ENCODE data around the gene GLI3.

Gene GLI3

GRCh38 chr7:42168512-42168911, 68.5 kb downstream of the GLI3 start:
- no peak for DNase-seq

- DNase-seq: no peak
Observed at GRCh38 chr7:42167631-42168236, 69.3 kb downstream of the GLI3 start.

DNA sequence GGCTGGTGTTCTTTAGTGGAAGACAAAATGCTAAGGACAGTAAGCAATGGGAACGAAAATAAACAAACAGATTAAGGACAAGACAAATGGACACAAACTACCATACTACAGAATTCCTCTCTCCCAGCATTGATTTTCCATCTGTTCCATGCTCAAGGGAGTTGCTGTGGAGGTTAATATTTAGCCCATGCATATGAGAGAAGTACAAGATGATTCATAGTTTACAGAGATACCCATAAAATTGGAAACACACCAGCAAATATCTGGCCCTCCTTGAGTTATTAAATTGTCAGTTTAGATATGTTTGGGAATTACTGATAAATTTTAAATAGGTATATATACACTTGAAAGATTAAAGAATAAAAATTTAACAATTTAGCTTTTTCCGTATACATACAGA, 69.8 kb downstream of the GLI3 start:
- DNase-seq: no peak

- DNase-seq: no peak
Observed at GRCh38 chr7:42164881-42165428, 72.1 kb downstream of the GLI3 start.

GRCh38 chr7:42162560-42163325, 74.3 kb downstream of the GLI3 start:
- no peak for DNase-seq

DNA sequence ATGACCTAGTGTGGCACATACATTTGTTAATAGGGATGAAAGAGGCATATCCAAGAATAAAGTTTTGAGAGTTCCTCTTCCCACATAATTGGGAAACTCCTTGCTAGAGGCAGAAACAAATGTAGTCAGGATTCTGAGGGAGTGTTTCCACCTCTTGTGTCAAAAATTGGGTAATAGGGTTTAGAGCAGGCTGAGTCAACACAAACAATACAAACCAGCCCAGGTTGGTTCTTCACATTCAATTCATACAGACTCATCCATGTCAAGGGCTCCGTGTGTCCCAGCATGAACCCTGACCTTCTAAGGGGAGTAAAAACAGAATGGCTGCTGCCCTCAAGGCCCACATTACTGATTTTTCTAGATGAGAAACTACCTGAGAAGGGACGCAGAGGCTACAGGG, 75.3 kb downstream of the GLI3 start:
- DNase-seq: no peak

DNA sequence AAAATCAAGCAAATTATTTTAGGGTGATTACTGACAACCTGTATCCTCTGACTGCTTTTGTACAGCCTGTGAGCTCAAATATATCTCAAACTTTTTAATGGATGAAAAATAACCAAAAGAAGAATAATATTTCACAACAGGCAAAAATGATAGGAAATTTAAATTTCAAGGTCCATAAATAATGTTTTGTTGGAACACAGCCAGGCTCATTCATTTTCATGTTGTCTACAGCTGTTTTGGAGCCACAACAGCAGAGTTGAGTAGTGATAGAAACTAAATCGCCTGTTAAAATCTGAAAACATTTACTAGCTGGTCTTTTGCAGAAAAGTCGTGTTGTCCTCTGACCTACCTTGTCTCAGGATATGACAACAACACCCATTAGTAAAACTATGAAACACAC, 75.9 kb downstream of the GLI3 start:
- DNase-seq: no peak

GRCh38 chr7:42159130-42159529, 77.9 kb downstream of the GLI3 start:
- DNase-seq: no peak

DNA sequence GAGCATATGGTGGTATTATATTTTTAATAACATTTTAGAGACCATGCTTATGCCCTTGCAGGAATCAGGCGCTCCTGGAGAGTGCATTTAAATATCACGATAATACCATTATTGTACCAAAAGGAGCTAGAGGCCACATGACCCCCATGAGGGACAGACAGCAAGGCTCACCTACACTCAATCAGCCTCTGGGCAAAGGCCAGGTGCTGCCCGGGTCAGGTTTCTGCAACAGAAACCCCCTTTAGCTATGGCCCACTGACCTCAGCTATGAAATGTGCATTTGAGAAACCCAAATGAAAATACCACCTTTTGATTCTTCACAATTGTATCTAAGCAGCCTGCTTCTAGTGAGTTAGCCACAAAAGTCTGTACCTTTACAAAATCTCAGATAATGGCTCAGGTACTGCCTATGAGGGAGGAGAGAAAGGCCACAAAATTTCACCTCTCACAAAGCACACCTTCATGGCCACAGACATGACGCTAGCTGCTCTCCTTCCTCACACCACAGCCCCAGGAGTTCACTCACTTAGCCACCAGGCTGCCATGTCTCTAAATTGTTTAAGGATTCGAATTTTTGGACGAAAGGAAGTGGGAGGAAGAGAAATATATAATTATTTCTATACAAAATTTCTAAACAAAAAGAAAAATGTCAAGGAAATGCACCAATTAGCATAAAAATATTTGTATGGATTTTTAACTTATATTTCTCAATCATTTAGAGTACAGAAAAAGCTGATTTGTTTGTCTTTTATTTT, 79.9 kb downstream of the GLI3 start:
- no peak for DNase-seq

GRCh38 chr7:42156291-42156865, 80.6 kb downstream of the GLI3 start:
- no peak for DNase-seq

DNA sequence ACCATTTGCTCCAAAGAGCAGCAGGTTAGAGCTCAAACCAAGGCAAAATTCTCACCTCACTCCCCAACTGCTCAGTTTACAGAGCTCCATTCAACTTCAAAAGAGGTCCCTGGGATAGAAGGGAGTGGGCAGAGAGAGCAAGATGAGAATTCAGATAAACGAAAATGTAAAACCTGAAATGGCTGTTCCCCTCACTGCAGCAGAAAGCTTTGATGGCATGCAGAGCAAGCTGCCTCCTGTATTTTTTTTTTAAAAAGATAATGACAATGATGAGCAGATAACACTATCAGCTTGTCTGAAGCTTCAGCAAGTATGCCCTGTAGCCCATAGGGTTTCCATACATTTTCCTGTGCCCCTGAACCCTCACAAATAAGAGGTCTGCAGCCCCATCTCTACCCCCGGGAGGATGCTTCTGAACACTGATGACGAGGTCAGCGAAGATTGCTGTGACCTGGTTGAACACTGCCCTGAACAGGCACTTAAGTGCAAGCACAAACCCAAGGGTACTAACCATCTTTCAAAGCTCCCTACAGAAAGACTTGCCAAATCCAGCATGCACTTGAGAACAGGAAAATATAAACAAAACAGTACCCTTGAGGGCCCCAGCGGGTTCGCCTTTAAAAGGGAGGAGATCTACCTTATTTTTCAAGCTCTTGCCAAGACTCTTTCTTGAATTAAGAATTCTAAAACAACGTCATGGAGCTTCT, 81.3 kb downstream of the GLI3 start:
- no peak for DNase-seq

GRCh38 chr7:42154173-42154572, 82.8 kb downstream of the GLI3 start:
- DNase-seq: no peak

- DNase-seq: no peak
Observed at GRCh38 chr7:42152329-42153205, 84.4 kb downstream of the GLI3 start.

DNA sequence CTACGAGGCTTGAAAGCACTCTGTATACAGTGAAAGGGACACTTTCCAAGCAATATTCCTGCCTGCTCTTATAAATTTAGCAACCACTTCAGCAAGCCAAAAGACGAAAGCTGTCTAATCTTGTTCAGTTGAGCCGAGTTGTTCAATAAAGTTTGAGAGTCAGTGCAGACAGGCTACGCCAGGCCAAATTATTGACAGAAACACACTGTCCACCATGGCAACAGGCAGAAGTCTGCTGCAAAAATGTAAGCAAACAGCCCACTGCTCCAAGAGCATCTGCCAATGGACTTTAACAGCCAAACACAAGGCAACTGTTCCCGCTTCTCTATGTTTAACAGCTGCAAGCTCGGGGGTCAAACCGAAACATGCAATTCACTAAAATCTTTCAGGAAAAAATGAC, 85.7 kb downstream of the GLI3 start:
- DNase-seq: no peak

DNA sequence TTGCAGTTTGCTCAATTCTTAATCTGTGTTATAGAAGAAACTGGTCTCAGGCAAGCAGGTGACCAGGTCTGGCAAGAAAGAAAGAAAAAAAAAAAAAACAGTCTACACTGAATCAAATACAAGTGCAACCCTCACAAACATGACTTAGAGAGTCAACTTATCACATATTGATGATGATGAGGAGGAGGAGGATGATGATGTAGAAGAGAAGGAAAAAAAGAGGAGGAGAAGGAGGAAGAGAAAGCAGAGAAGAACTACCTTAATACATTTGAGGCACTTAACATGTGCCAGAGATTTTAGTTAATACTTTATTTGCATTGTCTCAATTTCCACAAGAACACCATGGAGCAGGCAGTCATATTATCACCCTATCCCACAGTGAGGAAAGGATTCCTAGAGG, 91.5 kb downstream of the GLI3 start:
- no peak for DNase-seq

DNA sequence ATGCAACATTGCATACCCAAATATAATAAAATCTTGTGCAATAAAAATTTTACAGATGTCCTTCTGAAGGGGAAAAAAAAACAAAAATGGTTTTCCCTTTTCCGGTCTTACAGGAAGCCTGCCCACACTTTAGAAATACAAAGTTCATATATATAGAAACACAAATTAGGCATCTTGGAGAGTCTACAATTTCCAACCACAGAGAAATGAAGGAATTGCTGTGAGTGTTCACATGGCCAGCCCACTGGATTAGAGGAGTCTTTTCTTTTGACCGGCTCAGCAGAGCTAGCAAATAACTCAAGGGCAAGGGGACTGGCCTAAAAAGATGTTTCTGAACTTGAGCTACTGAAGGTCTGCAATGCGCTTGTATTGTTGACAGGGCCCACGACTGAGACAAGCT, 92.4 kb downstream of the GLI3 start:
- no peak for DNase-seq

- DNase-seq: no peak
Observed at GRCh38 chr7:42143711-42144600, 93.1 kb downstream of the GLI3 start.

DNA sequence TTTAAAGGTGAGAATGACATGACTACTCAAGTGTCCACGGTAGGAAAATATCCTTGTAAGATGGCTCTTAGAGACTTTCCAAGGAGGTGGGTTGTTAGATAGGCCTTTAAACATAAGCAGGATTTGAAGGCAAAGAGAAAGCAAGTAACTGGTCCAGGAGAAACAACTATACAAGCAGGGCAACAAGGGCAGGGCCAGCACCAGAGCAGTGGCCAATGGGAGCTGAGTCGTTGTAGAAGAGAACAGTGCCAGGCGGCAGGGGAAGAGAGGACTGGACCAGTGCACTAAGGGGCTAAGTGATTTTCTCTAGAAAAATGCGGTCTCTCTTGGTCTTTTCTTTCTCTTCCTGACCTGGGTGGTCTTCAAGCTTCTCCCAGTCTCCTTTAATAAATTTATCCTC, 94.9 kb downstream of the GLI3 start:
- no peak for DNase-seq

DNA sequence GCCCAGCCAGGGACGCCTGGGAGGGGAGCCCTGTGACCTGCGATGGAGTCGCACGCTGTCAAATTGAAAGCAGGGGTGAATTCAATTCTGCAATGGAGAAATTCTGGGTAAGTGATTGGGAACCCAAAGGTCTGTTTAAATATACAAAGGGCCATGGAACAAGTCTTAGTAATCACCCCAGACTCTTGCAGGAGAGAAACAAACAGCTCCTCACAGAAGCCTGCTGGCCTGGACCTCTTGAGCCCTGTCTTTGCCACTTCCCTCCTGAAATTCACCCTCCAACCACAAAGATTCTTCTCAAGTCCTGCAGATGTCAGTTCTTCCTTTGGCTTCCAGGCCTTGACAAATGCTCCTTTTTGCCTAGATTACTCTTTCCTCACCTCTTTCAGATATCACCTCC, 97.3 kb downstream of the GLI3 start:
- no peak for DNase-seq

DNA sequence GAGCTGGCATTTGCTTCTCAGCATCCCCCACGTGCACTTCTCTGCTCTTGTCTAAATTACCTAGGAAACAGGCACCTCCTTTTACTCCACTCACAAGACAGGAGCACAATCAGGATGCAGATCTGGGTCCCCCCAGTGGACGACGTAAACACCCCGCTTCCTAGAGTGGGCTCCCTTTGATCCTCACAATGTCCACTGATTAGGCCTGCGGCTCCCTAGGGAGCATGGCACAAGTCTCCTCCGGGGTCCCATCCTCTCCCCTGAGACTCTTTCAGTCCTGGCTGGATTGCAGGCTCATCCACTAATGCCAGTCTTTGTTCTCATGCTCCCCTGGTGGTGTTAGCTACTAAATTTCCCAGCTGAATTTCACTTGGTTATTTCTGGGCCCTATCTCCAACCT, 98.3 kb downstream of the GLI3 start:
- no peak for DNase-seq

- DNase-seq: no peak
Observed at GRCh38 chr7:42137941-42138340, 99.1 kb downstream of the GLI3 start.
